Measurements from ENCODE around the gene TRAF1.

The TRAF1 gene

DNA sequence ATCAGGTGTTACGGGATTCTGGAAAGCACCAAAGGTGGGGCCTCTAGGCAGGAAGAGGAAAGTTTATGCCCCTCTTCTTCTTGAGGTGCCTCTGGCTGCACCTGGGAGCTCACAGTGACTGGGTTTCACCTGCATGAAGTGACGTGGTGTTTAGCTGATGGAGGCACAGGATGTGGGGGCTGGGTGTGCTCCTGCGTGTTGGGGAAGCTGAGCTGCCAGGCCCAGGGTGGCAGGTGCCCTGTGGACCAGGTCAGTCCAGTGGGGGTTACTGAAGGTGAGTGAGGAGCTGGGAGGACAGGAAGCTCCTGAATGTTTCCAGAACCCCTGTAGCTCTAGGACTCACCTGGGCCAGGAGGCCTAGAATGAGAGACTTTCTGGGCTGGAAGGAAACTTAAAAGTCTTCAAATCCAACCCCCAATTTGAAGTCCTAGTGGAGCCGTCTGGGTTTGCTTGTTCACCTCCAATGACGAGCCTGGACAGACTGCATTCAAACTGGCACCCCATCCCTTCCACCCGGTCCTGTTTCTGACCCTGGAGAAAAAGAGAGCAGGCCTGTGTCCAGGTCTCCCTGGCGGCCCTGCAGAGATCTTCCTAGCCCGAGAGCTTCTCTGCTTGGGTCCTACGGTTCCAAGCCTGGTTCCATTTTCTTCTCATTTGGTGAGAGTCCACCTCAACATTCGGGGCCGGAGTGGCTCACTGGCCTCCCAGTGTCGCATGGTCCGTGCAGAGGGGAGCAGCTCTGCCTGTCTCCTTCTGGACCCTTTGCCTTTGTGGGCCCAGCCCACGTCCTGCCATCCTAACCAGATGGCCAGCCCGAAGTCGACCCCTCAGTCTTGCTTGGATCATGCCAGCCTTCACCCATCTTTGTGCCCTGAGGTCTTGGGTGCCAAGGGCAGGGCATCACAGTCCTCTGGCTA lies 22.3 kb downstream of the TRAF1 start:
- DNase-seq = no peak

- DNase-seq = no peak
Observed at GRCh38 chr9:120902569-120903535, 23.7 kb downstream of the TRAF1 start.

DNA sequence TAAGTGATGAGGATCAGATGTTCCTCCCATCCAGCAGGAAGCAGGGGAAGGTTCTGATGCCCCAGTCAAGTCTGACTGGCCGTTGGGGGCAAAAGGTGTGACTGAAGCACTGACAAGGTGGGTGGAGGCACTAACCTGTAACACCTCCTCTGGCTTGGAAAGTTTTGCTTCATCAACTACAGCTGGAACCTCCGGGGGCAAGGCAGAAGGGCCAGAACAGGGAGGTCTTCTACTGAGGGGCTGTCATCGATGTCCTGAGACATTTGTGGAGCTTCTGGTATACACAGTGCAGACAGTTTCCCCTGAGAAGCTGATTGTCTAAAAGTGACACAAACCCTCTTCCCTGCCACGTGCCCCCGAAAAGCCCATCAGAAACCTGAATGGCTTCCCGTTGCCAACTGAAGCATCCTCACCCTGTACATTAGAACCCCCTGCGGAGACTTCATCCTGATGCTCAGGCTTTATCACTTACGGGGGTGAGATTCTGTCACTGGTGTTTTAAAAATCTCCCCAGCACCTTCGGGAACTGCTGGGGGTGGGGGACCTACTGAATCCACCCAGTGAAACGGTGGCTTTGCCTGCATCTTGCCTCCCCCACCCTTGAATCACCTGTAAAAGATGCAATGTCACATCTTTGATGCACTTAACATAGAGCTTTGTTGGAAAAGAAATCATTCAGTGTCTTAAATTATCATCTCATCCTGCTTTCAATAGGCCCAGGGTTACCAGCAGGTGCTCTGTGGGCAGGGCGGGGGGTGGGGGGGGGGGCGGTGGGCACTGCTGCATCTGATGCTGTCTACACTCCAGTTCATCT lies 24.6 kb downstream of the TRAF1 start:
- no peak for DNase-seq

GRCh38 chr9:120900824-120901223 lies 25.8 kb downstream of the TRAF1 start:
- no peak for DNase-seq

DNA sequence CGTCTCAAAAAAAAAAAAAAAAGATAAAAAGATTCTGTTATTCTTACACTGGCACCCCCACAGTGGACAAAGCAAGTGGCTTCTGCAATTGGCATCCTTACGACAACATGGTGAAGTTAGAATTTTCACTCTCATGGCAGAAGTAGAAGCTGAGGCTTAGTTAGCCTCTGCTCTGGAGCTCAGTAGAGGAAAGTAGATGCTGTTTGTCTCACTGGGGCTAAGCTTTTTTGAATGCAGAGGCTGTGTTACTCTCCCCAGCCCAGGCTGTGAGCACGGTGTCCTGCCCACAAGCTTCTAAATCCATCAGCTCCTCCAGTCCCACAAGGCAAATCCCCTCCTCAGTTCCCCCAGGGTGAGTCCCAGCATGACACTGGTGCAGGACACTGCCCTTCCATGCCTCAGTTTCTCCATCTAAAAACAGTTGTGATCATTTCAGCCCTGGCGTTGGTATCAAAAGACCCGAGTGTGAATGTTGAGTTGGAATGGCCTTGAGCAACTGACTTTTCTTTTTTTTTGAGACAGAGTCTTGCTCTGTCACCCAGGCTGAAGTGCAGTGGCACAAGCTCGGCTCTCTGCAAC lies 27.0 kb downstream of the TRAF1 start:
- DNase-seq = no peak

- DNase-seq = no peak
Observed at GRCh38 chr9:120898396-120898795, 28.2 kb downstream of the TRAF1 start.

DNA sequence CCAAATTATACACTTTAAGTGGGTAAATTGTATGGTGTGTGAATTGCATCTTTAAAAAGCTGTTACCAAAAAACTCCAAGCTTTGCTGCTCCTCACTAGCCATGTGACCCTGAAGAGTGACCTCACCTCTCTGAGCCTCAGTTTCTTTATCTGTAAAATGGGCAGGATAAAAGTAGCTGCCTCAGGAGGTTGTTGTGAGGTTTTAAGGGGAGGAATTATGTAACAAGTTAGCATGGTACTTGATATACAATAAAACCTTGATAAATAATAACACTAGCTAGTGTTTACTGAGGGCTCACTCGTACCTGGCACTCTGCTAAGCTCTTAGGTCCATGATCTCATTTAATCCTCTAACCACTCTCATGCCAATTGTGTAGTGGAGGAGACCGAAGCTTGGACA lies 30.6 kb downstream of the TRAF1 start:
- DNase-seq = no peak

DNA sequence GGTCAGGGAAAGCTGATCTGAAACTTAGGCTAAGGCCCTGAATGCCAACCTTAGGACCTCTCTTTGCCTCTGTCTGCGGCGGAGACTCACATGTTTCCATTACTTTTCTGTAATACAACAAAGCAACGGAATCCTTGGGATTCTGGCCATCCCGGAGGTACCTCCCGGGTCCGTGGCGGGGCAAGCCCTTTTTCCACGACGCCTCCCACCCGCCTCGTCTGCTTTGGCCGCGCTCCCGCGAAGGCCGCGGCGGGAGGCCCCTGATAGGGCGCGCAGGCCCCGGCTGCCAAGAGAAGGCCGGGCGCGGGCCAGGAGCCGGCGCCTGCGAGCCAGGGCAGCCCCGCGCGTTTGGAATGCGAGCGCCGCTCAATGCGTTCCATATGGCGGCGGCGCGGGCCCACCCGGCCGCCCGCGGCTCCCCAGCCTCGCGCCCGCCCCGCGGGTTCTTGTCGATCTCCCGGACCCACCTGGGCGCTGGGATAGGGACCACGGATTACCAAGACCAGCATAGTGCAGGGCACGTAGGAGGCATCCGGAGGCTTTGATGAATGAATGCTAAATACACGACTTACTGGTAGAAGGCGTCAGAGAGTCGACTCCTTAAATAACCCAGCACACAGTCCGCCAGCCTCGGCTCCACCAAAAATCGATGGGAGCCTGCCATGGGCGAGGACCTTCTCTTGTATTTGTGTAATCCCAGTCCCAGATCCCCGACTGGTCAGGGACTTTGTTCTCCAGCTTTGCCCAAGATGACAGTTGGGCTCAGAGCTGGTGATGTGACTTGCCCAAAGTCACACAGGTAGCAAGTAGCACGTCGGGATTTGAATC lies 32.1 kb downstream of the TRAF1 start:
- DNase-seq = no peak

DNA sequence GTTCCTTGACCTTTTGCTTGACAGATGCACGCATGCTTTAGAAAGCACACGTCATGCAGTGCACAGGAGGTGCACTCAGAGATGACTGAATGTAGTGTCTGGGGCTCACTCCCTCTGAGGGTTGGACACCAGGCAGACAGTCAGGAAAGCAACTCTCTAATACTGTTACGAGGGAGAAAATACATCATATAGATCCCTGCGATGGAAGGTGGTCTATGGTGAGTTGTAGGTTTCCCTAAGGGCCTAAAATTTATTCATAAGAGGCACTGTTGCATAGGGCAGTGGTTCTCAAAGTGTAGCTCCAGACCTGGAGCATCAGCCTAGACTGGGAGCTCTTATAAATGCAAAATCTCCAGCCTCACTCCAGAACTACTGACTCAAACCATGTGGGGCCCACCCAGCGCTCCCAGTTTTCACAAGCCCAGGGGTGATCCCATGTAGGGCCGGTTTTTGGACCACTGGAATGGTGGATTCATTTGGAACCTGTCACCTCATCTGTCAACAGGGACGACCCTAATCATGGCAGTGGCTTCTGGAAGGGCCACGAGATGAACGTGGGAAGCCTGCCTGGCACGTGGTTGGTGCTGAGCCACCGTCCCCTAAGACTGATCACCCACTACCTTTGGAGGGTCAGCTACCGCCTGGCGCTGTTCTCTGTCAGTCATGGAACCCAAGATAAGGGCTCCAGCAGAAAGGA lies 32.8 kb downstream of the TRAF1 start:
- no peak for DNase-seq

- no peak for DNase-seq
Observed at GRCh38 chr9:120892748-120893610, 33.6 kb downstream of the TRAF1 start.

DNA sequence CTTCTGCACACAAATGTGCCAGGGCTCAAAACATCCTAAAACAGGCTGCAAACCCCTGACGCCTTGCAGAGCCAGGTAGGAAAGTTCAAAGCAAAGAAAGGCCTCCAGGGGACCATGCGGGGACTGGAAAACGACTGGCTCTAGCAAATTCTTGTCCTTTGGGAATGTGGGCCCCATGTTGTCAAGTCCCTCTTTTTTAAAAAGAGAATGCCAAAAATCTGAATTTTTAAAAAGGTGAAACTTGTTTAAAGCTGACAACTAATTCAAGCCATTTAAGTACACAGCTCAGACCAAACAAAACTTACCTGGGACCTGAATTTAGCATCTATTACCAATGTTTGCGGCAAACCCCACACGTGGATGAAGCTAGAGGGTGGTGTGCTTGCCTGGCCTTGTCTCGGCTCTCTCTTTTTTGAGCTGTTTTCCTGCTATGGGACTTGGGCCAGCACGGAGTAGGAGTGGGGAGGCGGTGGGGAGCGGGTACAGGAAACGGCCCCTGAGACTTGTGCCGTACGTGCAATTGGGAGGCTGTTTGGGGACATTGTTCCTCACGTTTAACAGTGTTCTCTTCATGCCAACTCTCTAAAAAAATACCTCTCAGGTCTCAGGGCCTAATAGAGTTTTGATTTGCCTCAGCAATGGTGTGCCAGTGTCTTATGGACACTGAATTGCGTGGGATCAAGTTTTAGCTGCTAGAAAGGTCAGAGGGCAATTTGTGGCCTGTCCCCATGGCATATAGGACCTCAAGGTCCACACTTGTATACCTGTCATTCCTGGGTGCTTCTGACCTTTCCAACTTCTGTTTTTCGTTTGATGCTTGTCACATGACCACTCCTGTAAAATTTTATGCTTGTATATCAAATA lies 34.5 kb downstream of the TRAF1 start:
- DNase-seq = no peak

- DNase-seq = no peak
Observed at GRCh38 chr9:120891245-120891883, 35.2 kb downstream of the TRAF1 start.

DNA sequence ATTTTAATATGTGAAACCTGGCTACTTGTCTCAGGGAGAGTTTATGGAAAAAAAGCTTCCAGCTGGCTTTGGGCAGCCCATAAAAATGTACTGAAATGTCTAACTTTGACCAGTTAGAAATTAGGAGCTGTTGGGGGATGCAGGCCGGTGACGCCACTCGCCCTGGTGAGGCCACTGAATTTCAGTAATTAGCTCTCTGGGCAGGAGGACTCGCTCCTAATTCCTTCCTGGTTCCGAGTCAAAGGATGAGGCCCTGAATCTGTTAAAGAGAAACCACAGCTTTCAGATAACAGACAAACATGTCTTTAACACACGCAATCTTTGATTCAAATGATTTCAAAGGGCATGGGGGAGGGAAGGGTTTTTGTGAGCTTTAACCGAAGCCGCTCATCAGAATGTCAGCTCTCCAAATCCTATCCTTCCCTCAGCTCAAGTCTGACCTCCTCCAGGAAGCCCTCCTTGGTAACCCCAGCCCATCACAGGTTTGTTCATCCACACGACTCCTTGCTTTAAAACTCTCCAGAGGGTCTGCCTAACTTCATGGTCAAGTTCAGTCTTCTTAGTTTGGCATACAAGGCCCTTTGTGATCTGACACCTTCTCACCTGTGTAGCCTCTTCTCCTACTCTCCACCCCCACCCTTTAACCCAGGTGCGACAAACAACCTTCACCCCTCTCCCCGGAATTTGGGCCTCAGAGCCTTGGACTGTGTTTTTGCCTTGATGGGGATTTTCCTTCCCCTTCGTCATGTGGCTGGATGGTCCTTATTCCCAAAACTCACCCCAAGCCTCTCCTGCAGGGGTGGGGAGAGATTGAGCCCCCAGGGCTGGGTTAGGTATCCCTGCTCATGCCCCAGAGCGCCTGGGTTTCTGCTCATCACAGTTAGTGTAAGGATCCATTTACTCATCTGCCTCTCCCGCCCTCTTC lies 36.0 kb downstream of the TRAF1 start:
- no peak for DNase-seq

- DNase-seq = no peak
Observed at GRCh38 chr9:120889606-120890271, 36.9 kb downstream of the TRAF1 start.

DNA sequence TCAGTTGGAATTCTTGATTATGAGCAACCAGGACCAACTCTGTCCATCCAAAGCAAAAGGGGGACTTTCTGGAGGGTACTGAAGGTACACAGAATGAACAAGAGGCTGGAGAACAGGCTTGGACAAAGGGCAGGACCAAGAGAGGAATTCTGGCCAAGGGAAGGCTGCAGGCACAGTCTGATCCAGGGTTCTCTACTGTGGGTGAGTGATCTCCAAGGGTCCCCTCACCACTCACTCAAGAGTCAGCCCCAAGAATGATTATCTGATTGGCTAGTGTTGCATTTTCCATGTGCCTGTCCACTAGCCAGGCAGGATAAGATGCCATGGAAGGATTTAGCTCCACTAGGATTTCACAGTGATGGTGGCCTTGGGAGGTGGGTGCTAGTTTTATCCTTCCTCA lies 38.0 kb downstream of the TRAF1 start:
- no peak for DNase-seq

DNA sequence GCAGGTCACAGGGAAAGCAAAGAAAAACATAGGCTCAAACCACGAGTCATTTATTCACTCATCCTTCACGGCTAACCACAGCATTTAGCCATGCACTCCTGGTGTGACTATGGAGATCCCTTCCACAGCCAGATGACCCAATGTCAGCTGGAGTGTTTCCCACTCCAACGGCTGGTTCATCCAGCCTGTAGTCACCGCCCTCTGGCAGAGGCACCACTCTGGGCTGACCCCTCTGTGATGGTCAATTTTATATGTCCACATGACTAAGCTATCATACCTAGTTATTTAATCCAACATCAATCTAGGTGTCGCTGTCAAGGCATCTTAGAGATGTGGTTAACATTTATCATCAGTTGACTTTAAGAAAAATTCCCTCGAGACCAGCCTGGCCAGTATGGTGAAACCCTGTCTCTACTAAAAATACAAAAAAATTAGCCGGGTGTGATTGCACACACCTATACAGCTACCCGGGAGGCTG lies 40.1 kb downstream of the TRAF1 start:
- DNase-seq = no peak

Measured in stimulated activated CD4-positive, alpha-beta T cell treated with anti-CD3 and anti-CD28 coated beads, Interleukin-2, amount 100 ng/mL, for 48 hours (primary cell).